ENCODE measurements around the gene FAM227B. TPM values are rescaled to one million over a fixed set of nuclear protein-coding genes. Genes with fewer than 3 reads are reported as not detected.
A peak's percentile ranks its signal among the peaks of the same experiment; 100 is the strongest.

Gene FAM227B
- total and polyA plus RNA-seq, 2 donors (not counting 1 experiment from before 2014, with no cell fraction given) = 2.7 to 9.7 TPM

DNA sequence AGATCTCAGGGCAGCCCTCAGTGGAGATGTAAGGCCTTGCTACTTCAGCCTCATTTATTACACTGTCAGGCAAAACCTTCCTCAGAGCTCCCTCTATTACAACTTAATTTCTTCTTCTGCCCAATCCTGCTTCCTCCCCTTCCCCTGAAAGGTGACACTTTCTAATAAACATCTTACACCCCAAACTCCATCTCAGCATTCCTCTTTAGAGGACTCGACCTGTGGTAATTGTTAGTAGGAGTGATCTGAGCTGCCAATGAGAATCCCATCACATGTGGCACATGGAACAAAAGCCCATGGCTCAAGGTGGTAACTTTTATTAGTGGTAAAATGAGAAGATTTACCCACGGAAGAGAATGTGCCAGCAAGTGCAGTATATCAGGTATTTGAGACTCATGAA, 30.1 kb upstream of the FAM227B start:
- H3K9ac ChIP-seq (ENCODE audit: insufficient read depth, low read length) = no peak overlapping the region
- H3K36me3 ChIP-seq (ENCODE audit: control insufficient read depth, insufficient read depth, low read length) = no peaks in the 10 kb centered on the region
- H3K27me3 ChIP-seq (ENCODE audit: control insufficient read depth, insufficient read depth, low read length) = no peaks in the 10 kb centered on the region
- H3K4me2 ChIP-seq (ENCODE audit: extremely low read depth, insufficient read depth, low read length) = no peak overlapping the region
- H2AFZ ChIP-seq (ENCODE audit: low read length) = no peak overlapping the region
- H3K9me3 ChIP-seq (ENCODE audit: control insufficient read depth, insufficient read depth, low read depth, low read length) = peaks cover 3% of the 10 kb centered on the region
- no peak for TF ChIP-seq EZH2 (IDR thresholded peaks at IDR 0.05; ENCODE audit: low read length, missing control alignments)
- no peak for TF ChIP-seq CTCF (conservative IDR thresholded peaks at IDR 0.05 in 1 of 2, IDR thresholded peaks at IDR 0.05 in 1 of 2; ENCODE audit: low read depth in 1 of 2, low read length in 2 of 2)
- DNase-seq (ENCODE audit: low read depth in 2 of 2) = no peak
- no peak overlapping the region for H3K4me3 ChIP-seq (replicated peaks in 1 of 4; ENCODE audit: control extremely low read depth in 1 of 4, insufficient read depth in 1 of 4, low read depth in 3 of 4, low read length in 4 of 4)
- no peak overlapping the region for H3K27ac ChIP-seq (ENCODE audit: insufficient read depth, low read length)
- no peaks in the 10 kb centered on the region for H4K20me1 ChIP-seq (ENCODE audit: control insufficient read depth, extremely low read depth, insufficient read depth, low read length)
- no peaks in the 10 kb centered on the region for H3K79me2 ChIP-seq (ENCODE audit: control insufficient read depth, insufficient read depth, low read length)
- H3K4me1 ChIP-seq (ENCODE audit: control insufficient read depth, extremely low read depth, insufficient read depth, low read length) = peaks cover 4% of the 10 kb centered on the region

DNA sequence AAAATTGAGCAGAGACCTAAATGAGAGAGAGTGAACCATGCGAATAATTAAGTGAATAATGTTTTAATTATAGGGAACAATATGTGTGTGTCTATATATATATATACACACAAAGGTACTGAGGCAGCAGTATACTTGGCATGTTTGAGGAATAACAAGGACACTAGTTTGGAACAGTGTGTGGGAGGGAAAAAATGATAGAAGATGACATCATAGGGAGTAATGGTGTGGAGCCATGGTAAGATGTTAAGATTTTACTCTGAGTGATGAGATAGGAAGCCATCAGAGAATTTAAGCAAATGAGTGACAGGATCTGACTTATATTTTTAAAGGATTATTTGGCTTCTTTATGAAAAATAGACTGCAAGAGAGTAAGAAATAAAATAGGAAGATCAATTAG, 29.4 kb upstream of the FAM227B start:
- Histone ChIP-seq H3K4me3 (replicated peaks in 1 of 4; ENCODE audit: control extremely low read depth in 1 of 4, insufficient read depth in 1 of 4, low read depth in 3 of 4, low read length in 4 of 4) (no peak overlapping the region), H2AFZ (ENCODE audit: low read length) (no peak overlapping the region), H3K4me1 (ENCODE audit: control insufficient read depth, extremely low read depth, insufficient read depth, low read length) (peaks cover 4% of the 10 kb centered on the region), H3K9me3 (ENCODE audit: control insufficient read depth, insufficient read depth, low read depth, low read length) (peaks cover 3% of the 10 kb centered on the region), H3K9ac (ENCODE audit: insufficient read depth, low read length) (no peak overlapping the region), H3K79me2 (ENCODE audit: control insufficient read depth, insufficient read depth, low read length) (no peaks in the 10 kb centered on the region), H4K20me1 (ENCODE audit: control insufficient read depth, extremely low read depth, insufficient read depth, low read length) (no peaks in the 10 kb centered on the region), H3K27ac (ENCODE audit: insufficient read depth, low read length) (no peak overlapping the region), H3K27me3 (ENCODE audit: control insufficient read depth, insufficient read depth, low read length) (no peaks in the 10 kb centered on the region), H3K36me3 (ENCODE audit: control insufficient read depth, insufficient read depth, low read length) (no peaks in the 10 kb centered on the region), H3K4me2 (ENCODE audit: extremely low read depth, insufficient read depth, low read length) (no peak overlapping the region)
- TF ChIP-seq EZH2 (IDR thresholded peaks at IDR 0.05; ENCODE audit: low read length, missing control alignments) = no peak
- TF ChIP-seq CTCF (conservative IDR thresholded peaks at IDR 0.05 in 1 of 2, IDR thresholded peaks at IDR 0.05 in 1 of 2; ENCODE audit: low read depth in 1 of 2, low read length in 2 of 2) = no peak
- peak in 1 of 2 donors; percentile 23 for DNase-seq (ENCODE audit: low read depth in 2 of 2)

DNA sequence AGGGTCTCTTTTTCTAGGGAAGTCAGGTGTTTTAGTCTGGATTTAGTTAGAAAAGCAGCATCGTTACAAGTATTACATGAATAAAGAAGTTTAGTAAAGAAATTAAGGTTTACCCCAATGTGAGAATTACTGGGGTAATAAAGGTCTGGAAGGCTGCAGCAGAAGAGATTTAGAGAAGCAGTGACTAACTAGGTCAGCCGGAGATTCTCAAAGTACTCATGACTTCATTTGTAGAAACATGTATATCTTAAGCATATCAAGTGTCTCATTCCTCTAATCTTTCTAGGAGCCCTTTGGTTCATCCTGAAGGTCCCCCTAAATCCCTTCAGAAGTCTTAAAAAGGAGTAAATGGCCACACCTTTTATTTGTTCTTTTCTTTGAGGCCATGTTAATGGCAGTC, 26.3 kb upstream of the FAM227B start:
- H3K4me1 ChIP-seq (ENCODE audit: control insufficient read depth, extremely low read depth, insufficient read depth, low read length) = peaks cover 4% of the 10 kb centered on the region
- H3K4me2 ChIP-seq (ENCODE audit: extremely low read depth, insufficient read depth, low read length) = no peak overlapping the region
- no peaks in the 10 kb centered on the region for H3K79me2 ChIP-seq (ENCODE audit: control insufficient read depth, insufficient read depth, low read length)
- H4K20me1 ChIP-seq (ENCODE audit: control insufficient read depth, extremely low read depth, insufficient read depth, low read length) = no peaks in the 10 kb centered on the region
- no peaks in the 10 kb centered on the region for H3K36me3 ChIP-seq (ENCODE audit: control insufficient read depth, insufficient read depth, low read length)
- no peak for TF ChIP-seq EZH2 (IDR thresholded peaks at IDR 0.05; ENCODE audit: low read length, missing control alignments)
- no peak for TF ChIP-seq CTCF (conservative IDR thresholded peaks at IDR 0.05 in 1 of 2, IDR thresholded peaks at IDR 0.05 in 1 of 2; ENCODE audit: low read depth in 1 of 2, low read length in 2 of 2)
- no peak overlapping the region for H2AFZ ChIP-seq (ENCODE audit: low read length)
- H3K9me3 ChIP-seq (ENCODE audit: control insufficient read depth, insufficient read depth, low read depth, low read length) = no peaks in the 10 kb centered on the region
- DNase-seq (ENCODE audit: low read depth in 2 of 2) = no peak
- no peaks in the 10 kb centered on the region for H3K27me3 ChIP-seq (ENCODE audit: control insufficient read depth, insufficient read depth, low read length)
- H3K27ac ChIP-seq (ENCODE audit: insufficient read depth, low read length) = no peak overlapping the region
- H3K4me3 ChIP-seq (replicated peaks in 1 of 4; ENCODE audit: control extremely low read depth in 1 of 4, insufficient read depth in 1 of 4, low read depth in 3 of 4, low read length in 4 of 4) = no peak overlapping the region
- H3K9ac ChIP-seq (ENCODE audit: insufficient read depth, low read length) = no peak overlapping the region
